ENCODE measurements around the gene TOMM7.

DNA sequence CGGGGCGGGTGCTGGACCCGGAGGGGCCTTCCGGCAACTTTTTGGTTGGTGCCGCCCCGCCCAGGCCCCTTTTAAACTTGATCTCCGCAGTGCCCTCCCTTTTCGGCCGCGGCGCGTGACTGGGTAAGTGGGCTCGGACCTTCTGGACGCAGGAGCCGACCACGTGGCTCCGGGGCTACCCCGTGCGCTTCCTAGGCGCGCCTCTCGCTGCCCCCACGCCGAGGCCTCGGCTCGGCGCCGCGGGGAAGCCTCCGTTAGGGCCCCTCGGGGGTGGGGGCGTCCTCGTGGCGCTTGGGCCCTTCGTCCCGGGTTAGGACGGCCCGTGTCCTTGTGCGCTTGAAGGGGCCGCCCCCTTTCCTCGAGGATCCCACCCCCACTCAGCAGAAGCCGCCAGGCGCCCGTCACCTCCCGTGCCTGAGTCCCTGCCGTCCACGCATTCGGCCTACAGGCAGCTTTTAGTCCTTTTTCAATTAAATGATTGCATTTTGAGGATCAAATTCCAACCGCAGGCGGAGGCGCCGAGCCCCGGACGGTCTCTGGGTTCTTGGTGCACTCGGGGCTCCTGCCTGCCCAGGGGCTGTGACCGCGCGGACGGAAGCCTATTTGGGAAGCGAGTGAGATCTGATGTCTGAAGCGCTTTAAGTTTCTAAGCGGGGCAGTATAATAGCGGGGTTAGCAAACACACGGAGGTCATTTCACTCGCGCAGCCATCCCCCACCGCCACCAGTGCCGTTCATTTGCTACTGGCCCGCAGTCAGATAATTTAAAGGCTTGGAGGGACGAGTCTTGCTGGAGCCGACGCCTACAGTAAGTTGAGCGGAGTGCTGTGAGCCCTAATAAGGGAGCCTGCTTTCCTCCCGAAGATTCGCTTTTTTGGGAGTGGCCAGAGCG, 31.8 kb upstream of the TOMM7 start:
- TF ChIP-seq, protein P1, sequence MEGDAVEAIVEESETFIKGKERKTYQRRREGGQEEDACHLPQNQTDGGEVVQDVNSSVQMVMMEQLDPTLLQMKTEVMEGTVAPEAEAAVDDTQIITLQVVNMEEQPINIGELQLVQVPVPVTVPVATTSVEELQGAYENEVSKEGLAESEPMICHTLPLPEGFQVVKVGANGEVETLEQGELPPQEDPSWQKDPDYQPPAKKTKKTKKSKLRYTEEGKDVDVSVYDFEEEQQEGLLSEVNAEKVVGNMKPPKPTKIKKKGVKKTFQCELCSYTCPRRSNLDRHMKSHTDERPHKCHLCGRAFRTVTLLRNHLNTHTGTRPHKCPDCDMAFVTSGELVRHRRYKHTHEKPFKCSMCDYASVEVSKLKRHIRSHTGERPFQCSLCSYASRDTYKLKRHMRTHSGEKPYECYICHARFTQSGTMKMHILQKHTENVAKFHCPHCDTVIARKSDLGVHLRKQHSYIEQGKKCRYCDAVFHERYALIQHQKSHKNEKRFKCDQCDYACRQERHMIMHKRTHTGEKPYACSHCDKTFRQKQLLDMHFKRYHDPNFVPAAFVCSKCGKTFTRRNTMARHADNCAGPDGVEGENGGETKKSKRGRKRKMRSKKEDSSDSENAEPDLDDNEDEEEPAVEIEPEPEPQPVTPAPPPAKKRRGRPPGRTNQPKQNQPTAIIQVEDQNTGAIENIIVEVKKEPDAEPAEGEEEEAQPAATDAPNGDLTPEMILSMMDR (IDR thresholded peaks at IDR 0.05), result peak in 3 of 4 donors; percentile 84 to 89 (median 86)
- peak; percentile 64 for TF ChIP-seq POLR2A (IDR thresholded peaks at IDR 0.05)
